ENCODE measurements around the gene C1QA. TPM values are rescaled to one million over a fixed set of nuclear protein-coding genes. Genes with fewer than 3 reads are reported as not detected.
"Not testable (repeated sequence)": the region's sequence is repeated elsewhere in the genome, so short reads cannot be mapped to it uniquely, and the experiment has no call there.

The C1QA gene
- polyA plus RNA-seq, 1 donor from 2014 or later: not detected

GRCh38 chr1:22666412-22666811 is 30.0 kb downstream of the C1QA start:
- Mint-ChIP-seq H3K4me3 (no peak overlapping the region), H3K36me3 (no peaks in the 10 kb centered on the region), H3K9me3 (no peaks in the 10 kb centered on the region), H3K27me3 (peaks cover 16% of the 10 kb centered on the region), H3K4me1 (no peaks in the 10 kb centered on the region), H3K27ac (no peak overlapping the region)

GRCh38 chr1:22668840-22669239 is 32.4 kb downstream of the C1QA start:
- not testable (repeated sequence) for H3K36me3 Mint-ChIP-seq, H3K4me3 Mint-ChIP-seq, H3K27ac Mint-ChIP-seq, H3K4me1 Mint-ChIP-seq, H3K9me3 Mint-ChIP-seq
- peaks cover 24% of the 10 kb centered on the region for H3K27me3 Mint-ChIP-seq

GRCh38 chr1:22670352-22670975 is 34.0 kb downstream of the C1QA start:
- Mint-ChIP-seq H3K27me3 (peaks cover 29% of the 10 kb centered on the region), H3K27ac (no peak overlapping the region), H3K4me1 (peaks cover 0 to 2% (median 0%) of the 10 kb centered on the region in 3 donors), H3K9me3 (peaks cover 0 to 2% (median 0%) of the 10 kb centered on the region in 3 donors), H3K4me3 (no peak overlapping the region), H3K36me3 (peaks cover 1% of the 10 kb centered on the region)

- Mint-ChIP-seq H3K9me3 (peaks cover 0 to 2% (median 0%) of the 10 kb centered on the region in 3 donors), H3K27ac (no peak overlapping the region), H3K4me3 (no peak overlapping the region), H3K36me3 (peaks cover 1% of the 10 kb centered on the region), H3K4me1 (peaks cover 0 to 2% (median 0%) of the 10 kb centered on the region in 3 donors), H3K27me3 (peaks cover 35% of the 10 kb centered on the region)
These were observed 35.6 kb downstream of the C1QA start for GRCh38 chr1:22671999-22672398.

- Mint-ChIP-seq H3K9me3 (peaks cover 0 to 2% (median 0%) of the 10 kb centered on the region in 3 donors), H3K4me1 (peaks cover 0 to 2% (median 0%) of the 10 kb centered on the region in 3 donors), H3K36me3 (peaks cover 1% of the 10 kb centered on the region), H3K27ac (no peak overlapping the region), H3K4me3 (no peak overlapping the region), H3K27me3 (peaks cover 35% of the 10 kb centered on the region)
These were observed 37.3 kb downstream of the C1QA start for GRCh38 chr1:22673486-22674409.

GRCh38 chr1:22674410-22674749 is 38.0 kb downstream of the C1QA start:
- Mint-ChIP-seq H3K36me3 (peaks cover 1% of the 10 kb centered on the region), H3K9me3 (peaks cover 0 to 2% (median 0%) of the 10 kb centered on the region in 3 donors), H3K27ac (no peak overlapping the region), H3K4me3 (no peak overlapping the region), H3K27me3 (peaks cover 33% of the 10 kb centered on the region), H3K4me1 (peaks cover 0 to 2% (median 0%) of the 10 kb centered on the region in 3 donors)

GRCh38 chr1:22676151-22676550 is 39.7 kb downstream of the C1QA start:
- H3K4me1 Mint-ChIP-seq, H3K36me3 Mint-ChIP-seq, H3K27ac Mint-ChIP-seq, H3K9me3 Mint-ChIP-seq, H3K4me3 Mint-ChIP-seq: not testable (repeated sequence)
- H3K27me3 Mint-ChIP-seq: peaks cover 30% of the 10 kb centered on the region

GRCh38 chr1:22676916-22677583 is 40.6 kb downstream of the C1QA start:
- Mint-ChIP-seq H3K4me1 (peaks cover 0 to 2% (median 0%) of the 10 kb centered on the region in 3 donors), H3K36me3 (peaks cover 1% of the 10 kb centered on the region), H3K4me3 (no peak overlapping the region), H3K27me3 (peaks cover 24% of the 10 kb centered on the region), H3K27ac (no peak overlapping the region), H3K9me3 (peaks cover 0 to 2% (median 0%) of the 10 kb centered on the region in 3 donors)

GRCh38 chr1:22677931-22678896 is 41.8 kb downstream of the C1QA start:
- H3K27ac Mint-ChIP-seq: no peak overlapping the region
- H3K27me3 Mint-ChIP-seq: peaks cover 16% of the 10 kb centered on the region
- peaks cover 0 to 2% (median 0%) of the 10 kb centered on the region in 3 donors for H3K4me1 Mint-ChIP-seq

GRCh38 chr1:22680726-22681125 is 44.3 kb downstream of the C1QA start:
- H3K27ac Mint-ChIP-seq: no peak overlapping the region
- H3K4me3 Mint-ChIP-seq: no peak overlapping the region
- H3K36me3 Mint-ChIP-seq: no peaks in the 10 kb centered on the region
- H3K27me3 Mint-ChIP-seq: peaks cover 10% of the 10 kb centered on the region
- H3K9me3 Mint-ChIP-seq: peaks cover 0 to 4% (median 0%) of the 10 kb centered on the region in 3 donors
- H3K4me1 Mint-ChIP-seq: no peaks in the 10 kb centered on the region

More at GRCh38 chr1:22677931-22678896, 41.8 kb downstream of the C1QA start:
- H3K9me3 Mint-ChIP-seq: peaks cover 0 to 2% (median 0%) of the 10 kb centered on the region in 3 donors
- peaks cover 1% of the 10 kb centered on the region for H3K36me3 Mint-ChIP-seq
- no peak overlapping the region for H3K4me3 Mint-ChIP-seq

- H3K27ac Mint-ChIP-seq: no peak overlapping the region
- no peaks in the 10 kb centered on the region for H3K4me1 Mint-ChIP-seq
- H3K4me3 Mint-ChIP-seq: no peak overlapping the region
- H3K27me3 Mint-ChIP-seq: peaks cover 9% of the 10 kb centered on the region
- no peaks in the 10 kb centered on the region for H3K36me3 Mint-ChIP-seq
- H3K9me3 Mint-ChIP-seq: peaks cover 0 to 4% (median 0%) of the 10 kb centered on the region in 3 donors
These were observed 45.3 kb downstream of the C1QA start for GRCh38 chr1:22681556-22682276.

GRCh38 chr1:22683547-22683946 is 47.1 kb downstream of the C1QA start:
- H3K9me3 Mint-ChIP-seq: peaks cover 0 to 4% (median 0%) of the 10 kb centered on the region in 3 donors
- H3K4me3 Mint-ChIP-seq: no peak overlapping the region
- no peaks in the 10 kb centered on the region for H3K36me3 Mint-ChIP-seq
- H3K27ac Mint-ChIP-seq: no peak overlapping the region
- H3K27me3 Mint-ChIP-seq: peaks cover 16% of the 10 kb centered on the region
- no peaks in the 10 kb centered on the region for H3K4me1 Mint-ChIP-seq

- H3K9me3 Mint-ChIP-seq: peaks cover 0 to 4% (median 0%) of the 10 kb centered on the region in 3 donors
- peaks cover 16% of the 10 kb centered on the region for H3K27me3 Mint-ChIP-seq
- no peak overlapping the region for H3K27ac Mint-ChIP-seq
- H3K4me3 Mint-ChIP-seq: no peak overlapping the region
- no peaks in the 10 kb centered on the region for H3K4me1 Mint-ChIP-seq
- H3K36me3 Mint-ChIP-seq: no peaks in the 10 kb centered on the region
These were observed 49.2 kb downstream of the C1QA start for GRCh38 chr1:22685591-22686059.
